Amniotic epithelial cell (primary cell): ENCODE data around the gene DNAH12.
"Not testable (repeated sequence)": the region's sequence is repeated elsewhere in the genome, so short reads cannot be mapped to it uniquely, and the experiment has no call there.

ENCODE experiments used
- DNase-seq: peaks from one replicate; pipeline ENCODE4 v3.0.0-alpha.2; 2010; ENCODE audit warnings: low read depth

Gene DNAH12

DNA sequence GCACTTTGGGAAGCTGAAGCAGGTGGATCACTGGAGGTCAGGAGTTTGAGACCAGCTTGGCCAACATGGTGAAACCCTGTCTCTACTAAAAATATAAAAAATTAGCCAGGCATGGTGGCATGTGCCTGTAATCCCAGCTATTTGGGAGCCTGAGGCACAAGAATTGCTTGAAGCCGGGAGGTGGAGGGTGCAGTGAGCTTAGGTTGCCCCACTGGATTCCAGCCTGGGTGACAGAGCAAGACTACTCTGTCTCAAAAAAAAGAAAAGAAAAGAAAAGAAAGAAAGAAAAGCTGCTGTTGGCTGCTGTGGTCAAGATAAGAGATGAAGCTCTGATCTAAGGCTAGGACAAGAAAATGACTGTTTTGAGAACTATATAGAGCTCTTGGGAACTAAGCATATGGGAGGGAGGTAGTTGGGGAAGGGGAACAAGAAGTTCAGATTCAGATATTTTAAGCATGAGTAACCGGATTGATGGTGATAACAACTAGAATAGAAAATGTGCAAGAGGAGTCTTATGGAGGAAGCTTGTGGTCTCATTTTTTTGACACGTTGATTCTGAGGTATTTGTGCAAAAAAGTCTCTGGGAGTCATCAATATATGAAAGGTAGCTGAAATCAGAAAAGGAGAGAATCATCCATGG, 25.7 kb downstream of the DNAH12 start:
- peak; percentile 64 for DNase-seq

DNA sequence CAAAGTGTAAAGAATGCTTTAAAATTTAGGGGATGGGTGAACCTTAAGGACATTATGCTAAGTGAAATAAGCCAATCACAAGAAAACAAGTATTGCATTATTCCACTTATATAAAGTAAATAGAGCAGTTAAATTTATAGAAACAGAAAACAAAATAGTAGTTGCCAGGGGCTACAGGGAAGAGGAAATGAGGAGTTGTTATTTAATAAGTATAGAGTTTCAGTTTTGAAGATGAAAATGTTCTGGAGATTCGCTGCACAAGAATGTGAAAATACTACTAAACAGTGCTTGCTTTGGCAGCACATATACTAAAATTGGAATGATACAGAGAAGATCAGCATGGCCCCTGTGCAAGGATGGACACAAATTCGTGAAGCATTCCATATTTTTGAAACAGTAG, 32.0 kb downstream of the DNAH12 start:
- DNase-seq: no peak

DNA sequence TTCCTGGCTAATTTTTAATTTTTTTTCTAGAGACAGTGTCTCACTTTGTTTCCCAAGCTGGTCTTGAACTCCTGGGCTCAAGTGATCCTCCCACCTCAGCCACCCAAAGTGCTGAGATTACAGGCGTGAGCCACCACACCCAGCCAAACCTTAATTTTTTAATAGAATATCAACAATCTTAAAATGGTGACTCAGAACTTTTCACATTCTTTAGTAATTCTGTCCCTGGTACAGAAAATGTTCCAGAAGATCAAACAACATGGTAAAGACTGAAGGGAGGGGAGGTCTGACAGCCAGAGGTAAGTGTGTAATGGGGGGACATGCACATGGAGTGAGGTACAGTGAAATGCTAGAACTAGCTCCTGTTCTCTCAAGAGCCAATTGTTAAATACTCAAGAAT, 38.2 kb downstream of the DNAH12 start:
- no peak for DNase-seq

DNA sequence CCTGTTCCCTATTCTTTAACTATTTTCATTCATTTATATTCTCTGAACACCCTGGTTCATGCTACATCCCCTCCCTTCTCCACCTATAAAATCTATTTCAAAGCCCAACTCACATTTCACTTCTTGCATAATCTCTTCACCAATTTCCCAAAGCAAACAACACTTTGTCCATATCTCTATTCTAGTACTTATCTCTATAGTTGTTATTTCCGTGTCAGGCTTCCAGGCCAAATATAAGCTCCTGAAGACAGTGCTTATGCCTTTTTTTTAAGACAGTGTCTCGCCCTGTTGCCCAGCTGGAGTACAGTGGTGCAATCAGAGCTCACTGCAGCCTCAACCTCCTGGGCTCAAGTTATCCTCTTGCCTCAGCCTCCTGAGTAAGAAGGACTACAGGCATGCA, 43.6 kb downstream of the DNAH12 start:
- no peak for DNase-seq

DNA sequence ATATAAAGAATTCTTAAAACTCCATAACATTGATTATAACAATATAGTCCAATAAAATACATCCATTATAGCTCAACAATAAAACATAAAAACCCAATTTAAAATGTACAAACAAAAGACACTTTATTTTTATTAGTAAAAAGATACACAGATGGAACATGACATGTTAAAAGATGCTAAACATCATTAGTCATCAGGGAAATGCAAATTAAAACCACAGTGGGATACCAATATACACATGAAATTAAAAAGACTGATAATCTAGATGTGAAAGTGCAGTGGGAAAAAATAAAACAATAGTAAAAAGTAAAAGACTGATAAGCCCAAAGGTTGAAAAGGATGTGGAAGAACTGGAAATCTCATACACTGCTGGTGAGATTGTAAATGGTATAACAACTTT, 46.2 kb downstream of the DNAH12 start:
- DNase-seq: no peak

DNA sequence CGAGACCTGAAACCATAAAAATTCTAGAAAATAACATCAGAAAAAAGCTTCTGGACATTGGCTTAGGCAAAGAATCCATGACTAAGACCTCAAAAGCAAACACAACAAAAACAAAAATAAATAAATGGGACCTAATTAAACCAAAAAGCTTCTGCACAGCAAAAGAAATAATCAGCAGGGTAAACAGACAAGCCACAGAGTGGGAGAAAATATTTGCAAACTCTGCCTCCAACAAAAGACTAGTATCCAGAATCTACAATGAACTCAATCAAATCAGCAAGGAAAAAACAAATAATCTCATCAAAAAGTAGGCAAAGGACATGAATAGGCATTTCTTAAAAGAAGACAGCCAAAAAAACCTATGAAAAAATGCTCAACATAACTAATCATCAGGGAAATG, 59.6 kb downstream of the DNAH12 start:
- DNase-seq: no peak

DNA sequence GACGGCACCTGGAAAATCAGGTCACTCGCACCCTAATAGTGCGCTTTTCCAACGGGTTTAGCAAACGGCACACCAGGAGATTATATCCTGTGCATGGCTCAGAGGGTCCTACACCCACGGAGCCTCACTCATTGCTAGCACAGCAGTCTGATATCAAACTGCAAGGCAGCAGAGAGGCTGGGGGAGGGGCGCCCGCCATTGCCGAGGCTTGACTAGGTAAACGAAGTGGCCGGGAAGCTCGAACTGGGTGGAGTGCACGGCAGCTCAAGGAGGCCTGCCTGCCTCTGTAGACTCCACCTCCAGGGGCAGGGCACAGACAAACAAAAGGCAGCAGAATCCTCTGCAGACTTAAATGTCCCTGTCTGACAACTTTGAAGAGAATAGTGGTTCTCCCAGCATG, 67.0 kb downstream of the DNAH12 start:
- not testable (repeated sequence) for DNase-seq

DNA sequence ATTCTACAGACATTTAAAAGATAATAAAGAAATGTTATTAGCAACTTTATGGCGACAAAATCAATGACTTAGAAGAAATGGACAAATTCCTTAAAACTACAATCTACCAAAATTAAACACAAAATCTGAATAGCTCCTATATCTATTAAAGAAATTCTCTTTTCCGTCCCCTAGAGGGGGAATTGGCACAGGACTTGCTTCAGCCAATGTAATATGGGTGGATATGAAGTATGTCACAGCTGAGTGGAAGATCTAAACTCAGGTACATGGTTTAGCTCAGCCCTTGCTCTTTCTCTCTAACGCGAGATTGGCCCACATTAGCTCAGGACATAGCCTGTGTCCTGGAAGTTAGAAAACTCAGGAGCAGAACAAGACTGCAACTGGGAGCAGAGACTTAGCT, 79.3 kb downstream of the DNAH12 start:
- peak; percentile 3 for DNase-seq

DNA sequence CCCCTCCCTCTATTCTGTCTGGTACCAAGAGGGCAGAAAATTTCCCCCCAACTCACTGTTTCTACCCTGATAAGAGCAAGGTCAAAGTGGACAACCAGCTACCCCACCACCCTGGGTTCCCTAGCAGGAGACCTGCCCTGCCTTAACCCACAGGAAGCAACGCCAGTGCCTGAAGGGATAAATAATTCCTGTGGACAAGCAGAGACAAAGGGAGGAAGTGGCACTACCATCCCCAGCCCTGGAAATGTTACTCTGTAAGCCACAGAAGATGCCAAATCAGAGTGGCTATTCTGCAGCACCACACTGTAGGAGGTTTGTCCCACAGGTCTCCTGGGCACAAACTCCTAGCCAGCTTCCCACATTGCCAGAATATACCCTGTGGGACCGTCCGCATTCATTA, 80.1 kb downstream of the DNAH12 start:
- DNase-seq: no peak

DNA sequence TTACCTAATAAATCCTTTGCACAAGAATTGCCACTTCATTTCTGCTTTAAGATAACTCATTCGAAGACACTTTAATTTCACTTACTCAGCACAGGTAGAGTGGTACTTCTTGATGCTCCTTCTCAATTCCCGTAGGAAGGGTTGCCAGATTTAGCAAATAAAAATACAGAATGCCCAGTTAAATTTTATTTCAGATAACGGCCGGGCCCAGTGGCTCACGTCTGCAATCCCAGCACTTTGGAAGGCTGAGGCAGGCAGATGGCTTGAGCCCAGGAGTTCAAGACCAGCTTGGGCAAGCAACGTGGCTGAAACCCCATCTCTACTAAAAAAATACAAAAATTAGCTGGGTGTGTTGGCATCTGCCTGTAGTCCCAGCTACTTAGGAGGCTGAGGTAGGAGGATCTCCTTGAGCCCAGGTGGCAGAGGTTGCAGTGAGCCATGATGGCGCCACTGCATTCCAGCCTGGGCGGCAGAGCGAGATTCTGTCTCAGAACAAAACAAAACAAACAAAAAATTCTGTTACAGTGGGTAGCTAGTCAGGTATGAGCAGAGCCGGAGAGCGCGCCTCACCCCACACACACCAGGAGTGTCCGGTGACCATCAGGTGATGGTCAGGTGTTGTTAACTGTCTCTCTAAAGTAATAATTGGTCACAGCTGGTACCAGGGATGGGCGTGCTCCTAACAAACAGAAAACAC, 92.8 kb downstream of the DNAH12 start:
- DNase-seq: no peak

DNA sequence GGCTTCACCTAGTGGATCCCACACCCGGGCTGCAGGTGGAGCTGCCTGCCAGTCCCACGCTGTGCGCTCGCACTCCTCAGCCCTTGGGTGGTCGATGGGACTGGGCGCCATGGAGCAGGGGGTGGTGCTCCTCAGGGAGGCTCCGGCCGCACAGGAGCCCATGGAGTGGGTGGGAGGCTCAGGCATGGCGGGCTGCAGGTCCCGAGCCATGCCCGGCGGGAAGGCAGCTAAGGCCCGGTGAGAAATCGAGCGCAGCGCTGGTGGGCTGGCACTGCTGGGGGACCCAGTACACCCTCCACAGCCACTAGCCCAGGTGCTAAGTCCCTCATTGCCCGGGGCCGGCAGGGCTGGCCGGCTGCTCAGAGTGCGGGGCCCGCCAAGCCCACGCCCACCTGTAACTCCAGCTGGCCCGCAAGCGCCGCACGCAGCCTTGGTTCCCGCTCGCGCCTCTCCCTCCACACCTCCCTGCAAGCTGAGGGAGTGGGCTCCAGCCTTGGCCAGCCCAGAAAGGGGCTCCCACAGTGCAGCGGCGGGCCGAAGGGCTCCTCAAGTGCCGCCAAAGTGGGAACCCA, 94.8 kb downstream of the DNAH12 start:
- not testable (repeated sequence) for DNase-seq

DNA sequence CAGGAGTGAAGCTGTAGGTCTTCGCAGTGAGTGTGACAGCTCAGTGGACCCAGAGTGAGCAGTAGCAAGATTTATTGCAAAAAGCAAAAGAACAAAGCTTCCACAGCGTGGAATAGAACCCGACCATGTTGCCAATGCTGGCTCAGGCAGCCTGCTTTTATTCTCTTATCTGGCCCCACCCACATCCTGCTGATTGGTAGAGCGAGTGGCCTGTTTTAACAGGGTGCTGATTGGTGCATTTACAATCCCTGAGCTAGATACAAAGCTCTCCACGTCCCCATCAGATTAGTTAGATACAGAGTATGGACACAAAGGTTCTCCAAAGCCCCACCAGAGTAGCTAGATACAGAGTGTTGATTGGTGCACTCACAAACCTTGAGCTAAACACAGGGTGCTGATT, 95.7 kb downstream of the DNAH12 start:
- DNase-seq: not testable (repeated sequence)

DNA sequence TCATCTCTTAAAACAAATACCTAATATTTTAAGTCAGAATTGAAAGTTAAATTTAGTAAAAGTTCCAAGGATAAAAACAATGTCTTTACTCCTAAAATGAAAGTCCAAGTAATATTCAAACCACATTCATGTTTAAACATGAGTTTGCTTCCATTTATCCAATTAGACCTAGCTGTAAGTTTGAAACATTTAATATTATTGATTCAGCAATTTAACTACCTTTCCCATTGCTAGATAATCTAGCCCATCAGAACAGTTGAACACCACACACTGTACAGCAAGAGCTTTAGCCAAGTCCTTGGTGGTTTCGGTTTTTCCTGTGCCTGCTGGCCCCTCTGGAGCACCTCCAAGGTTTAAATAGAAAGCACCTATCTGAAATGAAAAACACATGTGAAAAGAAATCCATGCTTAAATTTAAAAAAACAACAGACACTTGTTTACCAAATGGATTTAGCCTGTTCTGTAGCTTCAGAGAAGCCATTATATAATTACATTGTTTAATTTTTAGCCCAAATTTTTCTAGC, 97.8 kb downstream of the DNAH12 start:
- DNase-seq: no peak

DNA sequence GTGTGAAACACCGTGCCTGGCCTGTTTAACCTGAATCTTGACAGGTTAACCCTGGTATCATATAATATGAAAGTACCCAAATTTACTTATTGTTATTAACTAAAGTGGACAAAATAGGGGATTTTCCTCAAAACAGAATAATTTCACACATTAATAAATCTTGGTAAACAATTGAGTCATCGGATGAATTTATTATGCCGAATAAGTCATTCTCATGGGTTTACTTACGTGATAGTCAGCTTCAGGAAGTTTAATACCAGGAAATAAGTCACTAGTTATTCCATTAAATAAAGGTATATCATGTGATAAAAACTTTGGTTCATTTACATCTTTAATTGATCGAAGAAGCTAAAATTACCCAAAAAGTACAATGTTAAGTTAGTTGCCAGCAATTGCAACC, 99.7 kb downstream of the DNAH12 start:
- no peak for DNase-seq

DNA sequence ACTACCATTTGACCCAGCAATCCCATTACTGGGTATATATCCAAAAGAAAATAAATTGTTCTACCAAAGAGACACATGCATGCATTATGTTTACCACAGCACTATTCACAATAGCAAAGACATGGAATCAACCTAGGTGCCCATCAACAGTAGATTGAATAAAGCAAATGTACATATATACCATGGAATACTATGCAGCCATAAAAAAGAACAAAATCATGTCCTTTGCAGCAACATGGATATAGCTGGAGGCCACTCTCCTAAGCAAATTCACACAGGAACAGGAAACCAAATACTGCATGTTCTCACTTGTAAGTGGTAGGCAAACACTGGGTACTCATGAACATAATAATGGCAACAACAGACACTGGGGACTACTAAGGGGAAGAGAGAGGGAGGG, 104.0 kb downstream of the DNAH12 start:
- not testable (repeated sequence) for DNase-seq

DNA sequence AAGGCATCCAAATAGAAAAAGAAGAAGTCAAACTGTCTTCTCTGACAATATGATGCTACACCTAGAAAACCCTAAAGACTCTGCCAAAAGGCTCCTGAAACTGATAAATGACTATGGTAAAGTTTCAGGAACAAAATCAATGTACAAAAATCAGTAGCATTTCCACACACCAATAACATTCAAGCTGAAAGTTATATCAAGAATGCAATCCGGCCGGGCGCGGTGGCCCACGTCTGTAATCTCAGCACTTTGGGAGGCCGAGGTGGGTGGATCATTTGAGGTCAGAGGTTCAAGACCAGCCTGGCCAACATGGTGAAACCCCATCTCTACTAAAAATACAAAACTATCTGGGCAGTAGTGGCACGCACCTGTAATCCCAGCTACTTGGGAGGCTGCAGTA, 105.7 kb downstream of the DNAH12 start:
- DNase-seq: not testable (repeated sequence)

DNA sequence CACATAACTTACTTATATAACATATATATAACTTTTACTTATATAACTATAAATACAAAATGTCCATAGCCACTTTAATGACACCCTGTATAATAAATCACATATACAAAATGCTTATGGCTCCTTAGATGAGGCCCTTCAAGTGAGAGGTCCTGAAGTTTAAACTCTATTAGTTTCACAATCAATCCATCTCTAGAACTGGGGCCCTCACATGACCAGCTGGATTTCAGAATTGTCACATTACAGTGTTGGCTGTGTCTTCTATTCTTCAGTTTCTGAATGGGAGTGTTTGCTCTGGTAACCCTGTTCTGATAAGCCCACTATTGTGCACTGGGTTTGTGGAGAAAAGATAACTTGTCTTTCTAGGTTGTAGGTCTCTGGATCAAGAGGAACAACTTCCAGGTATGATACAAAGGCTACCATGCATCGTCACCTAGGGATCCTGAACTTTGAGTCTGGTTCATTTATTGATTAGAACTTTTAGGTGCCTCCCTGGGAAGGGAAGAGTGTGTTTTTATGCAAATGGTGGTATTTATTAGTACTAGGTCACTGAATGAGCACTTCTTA, 107.9 kb downstream of the DNAH12 start:
- no peak for DNase-seq

DNA sequence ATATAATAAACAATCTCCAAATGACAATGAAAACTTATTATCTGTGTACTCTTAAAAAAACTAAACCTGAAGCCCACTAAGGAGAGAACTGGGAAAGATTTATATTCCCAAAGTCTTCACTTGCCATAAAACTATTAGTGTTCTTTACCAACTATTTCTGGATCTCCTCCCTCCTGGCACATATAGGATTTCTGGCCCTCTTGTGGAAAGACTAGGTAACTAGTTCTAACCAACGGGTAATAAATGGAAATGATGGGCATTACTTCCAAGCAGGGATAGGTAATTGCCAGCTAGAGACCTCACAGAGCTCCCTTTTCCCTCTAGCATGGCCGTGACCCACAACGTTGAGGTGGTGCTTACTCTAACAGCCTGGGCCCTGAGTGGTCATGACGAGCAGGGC, 110.1 kb downstream of the DNAH12 start:
- peak; percentile 29 for DNase-seq

DNA sequence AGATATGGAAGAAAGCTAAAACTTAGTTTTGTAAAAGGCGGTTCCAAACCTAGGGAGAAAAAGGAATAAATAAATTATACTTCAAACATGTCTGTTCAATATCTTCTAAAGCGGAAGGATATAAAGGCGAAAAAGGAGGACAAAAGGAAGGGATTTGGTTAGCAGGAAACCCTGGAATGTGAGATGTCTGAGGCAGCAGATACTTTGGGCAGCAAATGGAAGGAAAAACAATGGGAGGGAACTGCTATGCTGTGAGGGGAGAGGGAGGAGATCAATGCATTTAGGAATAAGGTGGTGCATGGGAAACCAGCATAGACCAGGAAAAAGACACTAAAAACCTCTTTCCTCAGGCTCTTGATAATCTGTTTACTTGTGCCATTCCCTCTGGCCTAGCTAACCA, 120.8 kb downstream of the DNAH12 start:
- no peak for DNase-seq

DNA sequence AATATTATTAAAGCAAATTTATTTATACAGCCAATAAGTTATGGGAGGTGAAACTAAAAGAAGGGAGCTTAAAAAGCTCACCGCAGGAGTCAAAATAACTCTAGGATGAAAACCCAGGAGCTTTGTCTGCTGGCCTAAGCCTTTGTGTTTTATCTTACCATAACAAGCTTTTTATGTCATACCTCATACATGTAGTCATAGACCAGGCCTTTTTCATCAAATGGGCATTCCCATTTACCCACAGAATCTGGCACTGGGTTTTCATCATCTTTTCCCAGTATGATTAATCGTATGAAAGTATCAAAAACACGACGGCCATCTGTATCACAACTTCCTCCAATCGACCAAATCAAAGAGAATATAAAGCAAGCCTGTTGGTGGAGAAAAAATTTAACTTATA, 122.8 kb downstream of the DNAH12 start:
- DNase-seq: peak; percentile 37

DNA sequence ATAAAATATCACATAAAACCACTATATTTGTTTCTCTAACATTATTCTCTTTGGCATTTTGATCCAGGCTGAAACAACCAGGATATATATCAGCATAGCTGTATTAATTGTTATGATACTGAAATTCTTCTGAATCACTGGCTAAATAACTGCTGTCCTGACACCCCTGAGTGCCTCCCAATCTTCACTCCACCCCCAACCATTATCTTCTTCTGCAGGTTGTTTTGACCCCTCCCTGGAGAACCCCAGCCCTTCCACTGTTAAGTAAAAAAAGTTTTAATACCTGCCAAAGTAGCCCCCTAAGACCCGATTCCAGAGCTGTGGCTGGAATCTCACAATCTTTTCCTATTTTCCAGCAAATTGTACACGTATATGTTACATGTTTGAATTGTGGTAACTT, 124.1 kb downstream of the DNAH12 start:
- no peak for DNase-seq

DNA sequence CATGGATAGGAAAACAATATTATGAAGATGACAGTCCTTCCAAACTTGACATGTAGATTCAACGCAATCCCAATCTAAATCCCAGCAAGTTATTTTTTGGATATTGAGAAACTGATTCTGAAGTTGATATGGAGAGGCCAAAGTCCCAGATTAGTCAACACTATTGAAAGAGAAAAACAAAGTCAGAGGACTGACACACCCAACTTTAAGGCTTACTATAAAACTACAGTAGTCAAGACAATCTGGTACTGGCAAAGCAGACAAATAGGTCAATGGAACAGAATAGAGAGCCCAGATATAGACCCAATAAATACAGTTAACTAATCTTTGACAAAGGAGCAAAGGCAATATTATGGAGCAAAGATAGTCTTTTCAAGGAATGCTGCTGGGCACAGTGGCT, 132.4 kb downstream of the DNAH12 start:
- no peak for DNase-seq

DNA sequence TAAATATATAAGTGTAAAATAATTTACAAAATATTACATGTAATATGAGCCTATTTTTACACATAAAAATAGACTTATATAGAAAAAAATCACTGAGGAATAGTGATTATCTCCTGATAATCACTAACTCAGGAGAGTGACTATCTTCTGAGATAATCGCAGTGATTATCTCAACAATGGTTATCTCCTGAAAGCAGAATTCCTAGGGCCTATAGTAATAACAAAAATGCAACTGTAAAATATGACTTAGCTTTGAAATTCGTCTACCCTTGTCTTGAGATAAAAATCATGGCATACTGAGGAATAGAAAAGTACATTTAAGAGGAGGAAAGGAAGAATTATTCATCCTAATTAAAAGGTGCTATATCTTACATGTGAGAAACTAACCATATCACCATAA, 134.7 kb downstream of the DNAH12 start:
- no peak for DNase-seq
